Measurements from ENCODE around the gene FANCD2.

The FANCD2 gene

DNA sequence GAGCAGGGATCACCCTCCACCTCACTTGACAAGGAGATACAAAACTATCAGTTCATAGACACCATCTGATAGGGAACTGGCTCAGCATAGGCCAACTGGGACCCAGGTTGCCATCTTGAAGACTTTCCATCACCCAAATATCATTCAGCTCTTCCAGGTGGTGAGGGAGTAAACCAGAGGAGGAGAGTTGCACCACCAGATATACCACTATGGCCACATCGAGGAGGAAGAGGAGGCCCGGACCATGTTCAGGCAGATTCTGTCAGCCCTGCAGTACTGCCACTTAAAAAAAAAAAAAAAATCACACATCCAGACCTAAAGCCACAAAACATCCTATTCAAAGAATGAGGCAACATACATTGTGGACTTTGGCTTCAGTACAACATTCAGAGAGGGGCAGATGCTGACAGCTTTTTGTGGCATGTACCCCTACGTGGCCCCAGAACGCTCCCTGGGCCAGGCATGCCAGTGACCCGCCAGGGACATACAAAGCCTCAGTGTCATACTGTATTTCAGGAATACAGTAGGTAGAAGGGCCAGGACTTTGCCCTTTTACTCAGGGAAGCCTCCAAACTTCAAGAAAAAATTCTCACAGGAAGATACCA, 21.2 kb upstream of the FANCD2 start:
- H3K36me3 ChIP-seq (ENCODE audit: insufficient read depth, low read length), result peaks cover 4% of the 10 kb centered on the region; the same call in 1 of the 2 replicates
- no peak overlapping the region for H3K4me3 ChIP-seq (ENCODE audit: low read length, poor library complexity, severe bottlenecking)
- H3K9me3 ChIP-seq (ENCODE audit: insufficient read depth, low read depth, low read length), result no peaks in the 10 kb centered on the region
- H3K27me3 ChIP-seq (ENCODE audit: insufficient read depth, low read length, poor library complexity, severe bottlenecking), result no peaks in the 10 kb centered on the region
- 0 out of 2 replicates have a peak, but pooled peaks cover 6% of the 10 kb centered on the region for H3K79me2 ChIP-seq (ENCODE audit: insufficient read depth, low read length)
- no peak overlapping the region for H3K4me2 ChIP-seq (ENCODE audit: low read depth, low read length, poor library complexity, severe bottlenecking)
- no peak overlapping the region for H3K9ac ChIP-seq (ENCODE audit: low read depth, low read length, poor library complexity, severe bottlenecking)
- TF ChIP-seq EZH2phosphoT487 (IDR thresholded peaks at IDR 0.05; ENCODE audit: borderline replicate concordance), result no peak
- TF ChIP-seq, protein P1, sequence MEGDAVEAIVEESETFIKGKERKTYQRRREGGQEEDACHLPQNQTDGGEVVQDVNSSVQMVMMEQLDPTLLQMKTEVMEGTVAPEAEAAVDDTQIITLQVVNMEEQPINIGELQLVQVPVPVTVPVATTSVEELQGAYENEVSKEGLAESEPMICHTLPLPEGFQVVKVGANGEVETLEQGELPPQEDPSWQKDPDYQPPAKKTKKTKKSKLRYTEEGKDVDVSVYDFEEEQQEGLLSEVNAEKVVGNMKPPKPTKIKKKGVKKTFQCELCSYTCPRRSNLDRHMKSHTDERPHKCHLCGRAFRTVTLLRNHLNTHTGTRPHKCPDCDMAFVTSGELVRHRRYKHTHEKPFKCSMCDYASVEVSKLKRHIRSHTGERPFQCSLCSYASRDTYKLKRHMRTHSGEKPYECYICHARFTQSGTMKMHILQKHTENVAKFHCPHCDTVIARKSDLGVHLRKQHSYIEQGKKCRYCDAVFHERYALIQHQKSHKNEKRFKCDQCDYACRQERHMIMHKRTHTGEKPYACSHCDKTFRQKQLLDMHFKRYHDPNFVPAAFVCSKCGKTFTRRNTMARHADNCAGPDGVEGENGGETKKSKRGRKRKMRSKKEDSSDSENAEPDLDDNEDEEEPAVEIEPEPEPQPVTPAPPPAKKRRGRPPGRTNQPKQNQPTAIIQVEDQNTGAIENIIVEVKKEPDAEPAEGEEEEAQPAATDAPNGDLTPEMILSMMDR (conservative IDR thresholded peaks at IDR 0.05; ENCODE audit: low read length), result no peak
- H2AFZ ChIP-seq (ENCODE audit: low read length), result no peak overlapping the region
- H3K4me1 ChIP-seq (ENCODE audit: insufficient read depth, low read length, poor library complexity, severe bottlenecking), result no peaks in the 10 kb centered on the region
- no peaks in the 10 kb centered on the region for H3K9me2 ChIP-seq (replicated peaks; ENCODE audit: low read depth, low read length)
- no peaks in the 10 kb centered on the region for H3F3A ChIP-seq (ENCODE audit: low read depth)
- no peaks in the 10 kb centered on the region for H4K20me1 ChIP-seq (ENCODE audit: insufficient read depth, low read length, poor library complexity, severe bottlenecking)

DNA sequence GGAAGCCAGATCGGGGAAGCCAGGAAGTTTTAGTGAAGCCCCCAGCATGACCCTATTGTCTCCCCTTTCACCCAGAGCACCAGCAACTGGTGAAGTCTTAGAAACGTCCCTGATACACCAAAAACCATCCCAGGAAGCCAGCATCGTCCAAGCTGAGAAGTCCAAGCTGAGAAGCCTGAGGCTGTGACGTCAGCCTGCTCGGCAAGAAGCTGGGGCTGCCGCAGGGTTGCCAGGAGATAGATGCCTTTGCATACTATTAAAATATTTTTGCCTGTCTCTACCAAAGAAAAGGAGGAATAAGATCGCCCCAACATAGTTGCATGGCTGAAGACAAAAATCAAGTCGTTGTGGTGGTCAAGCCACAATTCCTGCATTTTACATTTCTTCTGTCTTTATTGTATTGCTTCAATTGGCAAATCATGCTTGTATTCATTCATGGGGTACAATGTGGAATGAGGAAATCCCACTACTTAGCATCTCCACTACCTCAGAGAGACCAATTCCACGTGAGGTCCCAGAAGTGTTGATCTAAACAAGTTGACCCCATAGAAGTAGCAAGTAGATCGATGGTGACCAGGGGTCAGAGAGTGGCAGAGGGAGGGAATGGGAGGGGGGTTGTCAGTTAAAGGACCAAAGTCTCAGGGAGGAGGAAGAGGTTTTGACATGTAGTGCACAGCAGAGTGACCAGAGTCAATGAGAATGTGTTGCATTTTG, 20.0 kb upstream of the FANCD2 start:
- no peaks in the 10 kb centered on the region for H3F3A ChIP-seq (ENCODE audit: low read depth)
- no peaks in the 10 kb centered on the region; the same call in 1 of the 2 replicates for H3K36me3 ChIP-seq (ENCODE audit: insufficient read depth, low read length)
- H3K9me2 ChIP-seq (replicated peaks; ENCODE audit: low read depth, low read length), result no peaks in the 10 kb centered on the region
- no peaks in the 10 kb centered on the region for H3K27me3 ChIP-seq (ENCODE audit: insufficient read depth, low read length, poor library complexity, severe bottlenecking)
- no peak for TF ChIP-seq EZH2phosphoT487 (IDR thresholded peaks at IDR 0.05; ENCODE audit: borderline replicate concordance)
- TF ChIP-seq, protein P1 (conservative IDR thresholded peaks at IDR 0.05; ENCODE audit: low read length), result no peak
- peaks cover 6% of the 10 kb centered on the region for H3K4me1 ChIP-seq (ENCODE audit: insufficient read depth, low read length, poor library complexity, severe bottlenecking)
- H4K20me1 ChIP-seq (ENCODE audit: insufficient read depth, low read length, poor library complexity, severe bottlenecking), result no peaks in the 10 kb centered on the region
- no peaks in the 10 kb centered on the region for H3K9me3 ChIP-seq (ENCODE audit: insufficient read depth, low read depth, low read length)
- no peak overlapping the region for H3K9ac ChIP-seq (ENCODE audit: low read depth, low read length, poor library complexity, severe bottlenecking)
- H3K79me2 ChIP-seq (ENCODE audit: insufficient read depth, low read length), result no peaks in the 10 kb centered on the region
- no peak overlapping the region for H2AFZ ChIP-seq (ENCODE audit: low read length)
- H3K4me3 ChIP-seq (ENCODE audit: low read length, poor library complexity, severe bottlenecking), result no peak overlapping the region
- H3K4me2 ChIP-seq (ENCODE audit: low read depth, low read length, poor library complexity, severe bottlenecking), result no peak overlapping the region

DNA sequence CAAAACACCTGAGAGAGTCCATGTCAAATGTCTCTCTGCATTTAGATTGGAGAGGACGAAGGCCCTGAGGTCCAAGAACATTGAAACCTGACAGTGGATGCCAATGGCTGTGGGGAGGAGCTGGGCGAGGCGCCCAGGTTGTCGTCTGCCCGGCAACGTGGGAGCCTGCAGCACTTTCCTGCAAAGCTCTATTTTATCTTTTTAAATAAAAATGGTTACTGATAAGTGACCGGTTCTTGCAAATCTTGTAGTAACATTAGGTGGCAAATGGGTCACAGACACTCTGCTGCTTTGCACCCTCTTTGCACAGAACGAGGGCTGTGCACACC, 19.5 kb upstream of the FANCD2 start:
- H3K36me3 ChIP-seq (ENCODE audit: insufficient read depth, low read length), result no peaks in the 10 kb centered on the region; the same call in 1 of the 2 replicates
- H3K9me3 ChIP-seq (ENCODE audit: insufficient read depth, low read depth, low read length), result no peaks in the 10 kb centered on the region
- H2AFZ ChIP-seq (ENCODE audit: low read length), result no peak overlapping the region
- no peaks in the 10 kb centered on the region for H3K27me3 ChIP-seq (ENCODE audit: insufficient read depth, low read length, poor library complexity, severe bottlenecking)
- no peaks in the 10 kb centered on the region for H3K9me2 ChIP-seq (replicated peaks; ENCODE audit: low read depth, low read length)
- no peak overlapping the region for H3K4me2 ChIP-seq (ENCODE audit: low read depth, low read length, poor library complexity, severe bottlenecking)
- no peak overlapping the region for H3K4me3 ChIP-seq (ENCODE audit: low read length, poor library complexity, severe bottlenecking)
- peaks cover 6% of the 10 kb centered on the region for H3K4me1 ChIP-seq (ENCODE audit: insufficient read depth, low read length, poor library complexity, severe bottlenecking)
- H3K79me2 ChIP-seq (ENCODE audit: insufficient read depth, low read length), result no peaks in the 10 kb centered on the region
- H3F3A ChIP-seq (ENCODE audit: low read depth), result no peaks in the 10 kb centered on the region
- H4K20me1 ChIP-seq (ENCODE audit: insufficient read depth, low read length, poor library complexity, severe bottlenecking), result no peaks in the 10 kb centered on the region
- no peak overlapping the region for H3K9ac ChIP-seq (ENCODE audit: low read depth, low read length, poor library complexity, severe bottlenecking)
- TF ChIP-seq, protein P1 (conservative IDR thresholded peaks at IDR 0.05; ENCODE audit: low read length), result no peak
- TF ChIP-seq EZH2phosphoT487 (IDR thresholded peaks at IDR 0.05; ENCODE audit: borderline replicate concordance), result no peak
